Left ventricle myocardium inferior (tissue), 1 donor: ENCODE data around the gene OGA. TPM values are rescaled to one million over a fixed set of nuclear protein-coding genes. Genes with fewer than 3 reads are reported as not detected.
"Not testable (repeated sequence)": the region's sequence is repeated elsewhere in the genome, so short reads cannot be mapped to it uniquely, and the experiment has no call there.

Experiments used
- DNase-seq: peaks from one replicate; pipeline ENCODE4 v3.0.0-alpha.2; 2020
- H3K27ac ChIP-seq: fragments of 200-600 bp; replicated peaks from 2 replicates; pipeline ENCODE4 v1.8.0; 2021
- H3K27me3 ChIP-seq: fragments of 200-600 bp; 2 replicates; pipeline ENCODE4 v1.8.0; 2021; ENCODE audit warnings: low read depth
- H3K36me3 ChIP-seq: fragments of 200-600 bp; 2 replicates; pipeline ENCODE4 v1.8.0; 2021
- H3K4me1 ChIP-seq: fragments of 200-600 bp; 2 replicates; pipeline ENCODE4 v1.8.0; 2021
- H3K4me3 ChIP-seq: fragments of 200-600 bp; 2 replicates; pipeline ENCODE4 v1.8.0; 2021; ENCODE audit warnings: mild to moderate bottlenecking, moderate library complexity
- H3K9me3 ChIP-seq: fragments of 200-600 bp; replicated peaks from 2 replicates; pipeline ENCODE4 v1.8.0; 2021
- intact Hi-C: fragments of 100-400 bp; cut with micrococcal nuclease; formaldehyde crosslinking; loops from one replicate; pipeline ENCODE4 v1.11.0; 2022
- total RNA-seq: library from RNA; stranded (reverse); fragmentation: NEBNext Ultra II Directional; extraction: Animal tissue kit (Norgen Biotek cat#: 25700); gene quantifications from one replicate; pipeline ENCODE4 v1.2.1, GENCODE V29; 2021
- TF ChIP-seq, protein P1 (sequence below): fragments of 200-600 bp; IDR thresholded peaks from 2 replicates; pipeline ENCODE4 v1.8.0; 2021; ENCODE audit warnings: antibody characterized with exemption, mild to moderate bottlenecking, borderline replicate concordance
- donor health status: DM: no; HTN: yes; CAD: no; lungs with severe emphysema.

The OGA gene
- total RNA-seq, 1 donor from 2014 or later, result 96.3 TPM

DNA sequence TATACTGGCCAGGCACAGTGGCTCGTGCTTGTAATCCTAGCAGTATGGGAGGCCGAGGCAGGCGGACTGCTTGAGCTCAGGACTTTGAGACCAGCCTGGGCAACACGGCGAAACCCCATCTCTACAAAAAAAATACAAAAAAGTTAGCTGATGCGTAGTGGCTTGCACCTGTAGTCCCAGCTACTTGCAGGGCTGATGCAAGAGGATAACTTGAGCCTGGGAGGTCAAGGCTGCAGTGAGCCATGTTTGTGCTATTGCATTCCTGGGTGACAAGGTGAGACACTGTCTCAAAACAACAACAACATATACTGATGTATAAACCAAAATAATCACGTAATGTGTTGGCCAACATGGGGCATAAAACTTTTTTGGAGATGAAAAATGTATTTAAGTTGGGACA is 28.6 kb downstream of the OGA start:
- no peaks in the 10 kb centered on the region for H3K4me1 ChIP-seq
- peaks cover 100% of the 10 kb centered on the region for H3K36me3 ChIP-seq
- H3K27me3 ChIP-seq, result no peaks in the 10 kb centered on the region
- no peak for DNase-seq
- H3K9me3 ChIP-seq, result no peaks in the 10 kb centered on the region
- H3K4me3 ChIP-seq, result no peak overlapping the region
- TF ChIP-seq, protein P1, sequence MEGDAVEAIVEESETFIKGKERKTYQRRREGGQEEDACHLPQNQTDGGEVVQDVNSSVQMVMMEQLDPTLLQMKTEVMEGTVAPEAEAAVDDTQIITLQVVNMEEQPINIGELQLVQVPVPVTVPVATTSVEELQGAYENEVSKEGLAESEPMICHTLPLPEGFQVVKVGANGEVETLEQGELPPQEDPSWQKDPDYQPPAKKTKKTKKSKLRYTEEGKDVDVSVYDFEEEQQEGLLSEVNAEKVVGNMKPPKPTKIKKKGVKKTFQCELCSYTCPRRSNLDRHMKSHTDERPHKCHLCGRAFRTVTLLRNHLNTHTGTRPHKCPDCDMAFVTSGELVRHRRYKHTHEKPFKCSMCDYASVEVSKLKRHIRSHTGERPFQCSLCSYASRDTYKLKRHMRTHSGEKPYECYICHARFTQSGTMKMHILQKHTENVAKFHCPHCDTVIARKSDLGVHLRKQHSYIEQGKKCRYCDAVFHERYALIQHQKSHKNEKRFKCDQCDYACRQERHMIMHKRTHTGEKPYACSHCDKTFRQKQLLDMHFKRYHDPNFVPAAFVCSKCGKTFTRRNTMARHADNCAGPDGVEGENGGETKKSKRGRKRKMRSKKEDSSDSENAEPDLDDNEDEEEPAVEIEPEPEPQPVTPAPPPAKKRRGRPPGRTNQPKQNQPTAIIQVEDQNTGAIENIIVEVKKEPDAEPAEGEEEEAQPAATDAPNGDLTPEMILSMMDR, result no peak
- intact Hi-C loops, result no loop called here
- no peak overlapping the region for H3K27ac ChIP-seq

DNA sequence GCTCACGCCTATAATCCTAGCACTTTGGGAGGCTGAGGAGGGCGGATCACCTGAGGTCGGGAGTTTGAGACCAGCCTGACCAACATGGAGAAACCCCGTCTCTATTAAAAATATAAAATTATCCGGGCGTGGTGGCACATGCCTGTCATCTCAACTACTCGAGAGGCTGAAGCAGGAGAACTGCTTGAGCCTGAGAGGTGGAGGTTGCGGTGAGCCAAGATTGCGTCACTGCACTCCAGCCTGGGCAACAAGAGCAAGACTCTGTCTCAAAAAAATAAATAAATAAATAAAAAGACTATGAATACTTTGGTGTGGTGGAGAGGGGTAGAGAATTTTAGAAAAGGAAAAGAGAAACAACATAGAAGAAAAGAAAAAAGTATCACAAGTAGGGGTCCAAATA is 29.0 kb downstream of the OGA start:
- H3K36me3 ChIP-seq, result peaks cover 98% of the 10 kb centered on the region
- DNase-seq, H3K9me3 ChIP-seq: not testable (repeated sequence)

DNA sequence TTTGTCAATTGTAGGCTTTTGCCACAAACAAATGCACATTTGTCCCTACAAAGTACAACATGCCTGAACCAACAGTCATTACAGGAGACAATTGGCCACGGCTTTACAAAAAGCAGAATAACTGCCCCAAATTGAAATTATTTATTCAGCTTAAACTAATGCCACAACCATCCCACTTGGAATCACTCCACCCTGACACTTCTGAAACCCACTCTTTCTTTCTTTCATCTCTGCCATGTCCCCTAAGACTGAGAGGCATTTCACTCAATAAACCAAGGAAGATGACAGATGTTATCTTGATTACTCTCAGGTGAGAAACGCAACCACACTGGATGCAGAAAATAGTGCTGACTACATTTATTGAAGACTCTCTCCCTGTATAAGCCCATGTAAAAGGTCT is 32.4 kb downstream of the OGA start:
- Histone ChIP-seq H3K9me3 (no peaks in the 10 kb centered on the region), H3K27ac (no peak overlapping the region), H3K4me1 (peaks cover 33% of the 10 kb centered on the region), H3K27me3 (no peaks in the 10 kb centered on the region), H3K4me3 (no peak overlapping the region), H3K36me3 (peaks cover 69% of the 10 kb centered on the region)
- TF ChIP-seq, protein P1, result no peak
- intact Hi-C loops, result no loop called here
- no peak for DNase-seq

More for the DNA sequence above, 29.0 kb downstream of the OGA start:
- H3K27me3 ChIP-seq, H3K4me3 ChIP-seq, H3K4me1 ChIP-seq, H3K27ac ChIP-seq, intact Hi-C loops: not testable (repeated sequence)

DNA sequence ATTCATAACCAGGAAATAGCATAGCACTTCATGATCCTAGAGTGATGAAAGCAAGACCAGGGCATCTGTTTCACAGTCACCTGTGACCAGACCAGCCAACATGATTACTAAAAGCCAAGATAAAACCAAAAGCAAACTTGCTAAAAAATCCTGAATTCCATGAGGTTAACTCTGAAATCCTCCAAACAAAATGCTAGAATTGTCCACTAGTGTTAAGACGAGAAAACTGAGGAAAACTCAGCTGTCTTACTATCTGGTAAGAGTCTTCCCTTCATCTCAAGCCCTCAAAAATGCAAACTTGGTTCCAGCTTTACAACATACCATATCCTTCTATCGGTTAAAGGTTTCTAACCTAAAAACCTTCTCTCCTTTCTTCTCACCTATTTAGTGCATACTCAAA is 33.7 kb downstream of the OGA start:
- intact Hi-C loops, result loop anchor here (5.0 kb wide), 1 partner anchor 182 kb away; no protein-coding TSS in a partner anchor
- Histone ChIP-seq H3K4me3 (no peak overlapping the region), H3K27ac (no peak overlapping the region)

DNA sequence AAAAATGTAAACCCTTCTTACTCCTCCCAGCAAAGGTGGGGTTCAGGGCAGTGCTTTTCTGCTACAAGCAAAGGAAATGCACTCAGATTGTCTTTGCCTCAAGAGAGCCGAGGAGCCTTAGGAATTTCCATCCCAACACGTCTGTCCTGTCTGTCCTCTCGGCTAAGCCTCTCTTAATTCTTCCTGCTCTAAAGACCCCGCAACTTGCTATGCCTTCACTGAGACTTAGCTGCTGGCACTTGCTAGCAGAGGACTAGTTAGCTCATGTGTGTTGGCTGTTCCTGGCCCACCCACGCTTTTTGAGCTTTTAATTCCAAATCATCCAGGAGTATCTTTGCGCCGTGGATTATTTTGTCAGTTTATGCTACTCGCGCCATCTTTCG is 34.5 kb downstream of the OGA start:
- H3K36me3 ChIP-seq, result peaks cover 48% of the 10 kb centered on the region
- TF ChIP-seq, protein P1, result no peak
- H3K27ac ChIP-seq, result peak overlapping the region; percentile 36
- no peak for DNase-seq
- H3K9me3 ChIP-seq, result no peaks in the 10 kb centered on the region
- peaks cover 52% of the 10 kb centered on the region for H3K4me1 ChIP-seq
- peaks cover 10% of the 10 kb centered on the region for H3K27me3 ChIP-seq
- intact Hi-C loops, result loop anchor here (5.0 kb wide), 1 partner anchor 181 kb away; no protein-coding TSS in a partner anchor
- H3K4me3 ChIP-seq, result peak overlapping the region; percentile 72

More for the DNA sequence above, 33.7 kb downstream of the OGA start:
- H3K4me1 ChIP-seq, result peaks cover 44% of the 10 kb centered on the region
- peaks cover 57% of the 10 kb centered on the region for H3K36me3 ChIP-seq
- H3K27me3 ChIP-seq, result peaks cover 2% of the 10 kb centered on the region
- H3K9me3 ChIP-seq, result no peaks in the 10 kb centered on the region
- TF ChIP-seq, protein P1, result no peak
- no peak for DNase-seq

DNA sequence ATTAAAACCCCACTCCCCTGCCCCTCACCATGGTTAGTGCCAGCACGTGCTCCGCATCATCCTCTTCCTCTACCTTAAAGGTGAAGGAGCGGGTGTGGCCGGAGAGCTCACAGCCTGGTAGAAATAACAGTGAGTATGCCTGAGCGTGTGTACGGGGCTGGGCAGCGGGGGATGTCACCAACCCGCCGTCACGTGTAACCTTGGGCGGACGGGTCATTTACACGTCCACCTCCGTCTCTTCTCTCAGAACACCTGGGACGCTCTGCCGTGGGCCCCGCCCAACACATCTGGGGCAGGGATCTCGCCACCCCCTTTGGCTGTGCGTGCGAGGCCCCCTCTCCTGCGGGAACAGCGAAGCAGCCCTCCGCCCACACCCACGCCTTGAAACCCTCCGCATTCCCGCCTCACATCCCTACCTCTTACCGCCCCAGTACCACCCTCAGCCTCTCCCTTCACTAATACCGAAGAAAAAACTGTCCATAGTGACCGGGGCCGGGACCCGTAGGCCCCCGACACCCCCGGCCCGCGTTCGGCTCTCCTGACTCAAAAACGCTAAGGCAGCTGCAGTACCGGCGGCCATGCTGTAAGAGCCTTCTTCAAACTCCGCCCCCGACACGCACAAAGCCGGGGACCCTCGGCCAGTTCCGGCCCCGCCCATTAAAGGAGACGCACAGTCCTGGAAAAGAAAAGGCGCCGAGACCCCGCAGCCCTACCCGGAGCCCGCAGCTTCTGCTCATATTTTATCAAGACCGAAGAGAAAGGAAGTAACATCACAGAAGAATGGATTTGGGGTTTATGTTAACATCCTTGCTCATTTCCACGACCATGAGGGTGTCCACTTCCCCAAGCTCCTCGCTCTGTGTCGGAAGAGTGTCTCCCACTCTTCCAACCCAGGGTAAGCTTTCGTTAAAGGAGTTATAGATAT is 35.2 kb downstream of the OGA start, which contains the start of gene NPM3:
Gene NPM3 (minus strand): TSS at position 636 of the 925 bp plus-strand sequence. CDS start 56 bp downstream, at position 580.
- intact Hi-C loops, result loop anchor here (5.0 kb wide), 1 partner anchor 181 kb away; no protein-coding TSS in a partner anchor
- DNase-seq, result peak; percentile 79
- Histone ChIP-seq H3K27ac (peak within 1 kb of the TSS; percentile 36), H3K4me1 (peaks cover 56% of the 10 kb centered on the region), H3K27me3 (peaks cover 17% of the 10 kb centered on the region), H3K9me3 (no peaks in the 10 kb centered on the region), H3K4me3 (peak within 1 kb of the TSS; percentile 72), H3K36me3 (peaks cover 42% of the 10 kb centered on the region)
- TF ChIP-seq, protein P1, result no peak
